IMR-90 (cell line): ENCODE data around the gene OSBPL6.

Source experiments
- CTCF ChIP-seq: conservative IDR thresholded peaks from 2 replicates; pipeline ENCODE4 v1.5.1; 2012; ENCODE audit warnings: mild to moderate bottlenecking, low read depth, low read length, improper control_type of control experiment
- RAD21 ChIP-seq: IDR thresholded peaks from 2 replicates; pipeline ENCODE4 v1.6.1; 2012; ENCODE audit warnings: low read length, improper control_type of control experiment

GRCh38 chr2:178383718-178384117, 189.4 kb downstream of the OSBPL6 start:
- TF ChIP-seq RAD21 = no peak
- no peak for TF ChIP-seq CTCF
